Neural progenitor cell (in vitro differentiated cells): ENCODE results near the gene SPEF2. TPM values are rescaled to one million over a fixed set of nuclear protein-coding genes. Genes with fewer than 3 reads are reported as not detected.

Source experiments
- DNase-seq: peaks from one replicate; pipeline ENCODE4 v3.0.0-alpha.2; 2016; ENCODE audit warnings: low spot score
- H2AFZ ChIP-seq: fragments of 200-600 bp; sonication (generic); replicated peaks from 2 replicates; pipeline ENCODE4 v1.6.1; 2016; ENCODE audit warnings: antibody characterized with exemption
- H3F3A ChIP-seq: fragments of 200-600 bp; sonication (generic); 2 replicates; pipeline ENCODE4 v1.6.1; 2016; ENCODE audit warnings: antibody characterized with exemption, low read depth
- H3K27ac ChIP-seq: fragments of 200-600 bp; sonication (generic); 2 replicates; pipeline ENCODE4 v1.5.1; 2016; ENCODE audit warnings: mild to moderate bottlenecking
- H3K27me3 ChIP-seq: fragments of 200-600 bp; sonication (generic); 2 replicates; pipeline ENCODE4 v1.6.1; 2016; ENCODE audit warnings: mild to moderate bottlenecking, moderate library complexity
- H3K36me3 ChIP-seq: fragments of 200-600 bp; sonication (generic); 2 replicates; pipeline ENCODE4 v1.5.1; 2016
- H3K4me1 ChIP-seq: fragments of 200-600 bp; sonication (generic); 2 replicates; pipeline ENCODE4 v1.6.1; 2016; ENCODE audit warnings: mixed run types
- H3K4me2 ChIP-seq: fragments of 200-600 bp; sonication (generic); 2 replicates; pipeline ENCODE4 v1.6.1; 2016
- H3K4me3 ChIP-seq: fragments of 200-600 bp; sonication (generic); 2 replicates; pipeline ENCODE4 v1.5.1; 2016
- H3K79me2 ChIP-seq: fragments of 200-600 bp; sonication (generic); 2 replicates; pipeline ENCODE4 v1.6.1; 2016; ENCODE audit warnings: low read depth
- H3K9ac ChIP-seq: fragments of 200-600 bp; sonication (generic); 2 replicates; pipeline ENCODE4 v1.6.1; 2016
- H3K9me3 ChIP-seq: fragments of 200-600 bp; sonication (generic); 2 replicates; pipeline ENCODE4 v1.5.1; 2016; ENCODE audit warnings: low read depth
- H4K20me1 ChIP-seq: fragments of 200-600 bp; sonication (generic); 2 replicates; pipeline ENCODE4 v1.6.1; 2016; ENCODE audit warnings: low read depth
- H3K27ac Mint-ChIP-seq: 3 replicates; pipeline ENCODE4 v1.8.0; 2021; ENCODE audit warnings: mixed read lengths
- H3K27me3 Mint-ChIP-seq: 2 replicates; pipeline ENCODE4 v1.8.0; 2022; ENCODE audit warnings: low read depth, mild to moderate bottlenecking, inconsistent platforms, moderate library complexity, mixed read lengths; ENCODE audit not compliant: insufficient read depth
- H3K36me3 Mint-ChIP-seq: 3 replicates; pipeline ENCODE4 v1.8.0; 2021; ENCODE audit warnings: mixed read lengths
- H3K4me1 Mint-ChIP-seq: 3 replicates; pipeline ENCODE4 v1.8.0; 2021; ENCODE audit warnings: mixed read lengths
- H3K4me3 Mint-ChIP-seq: 3 replicates; pipeline ENCODE4 v1.8.0; 2021; ENCODE audit warnings: mild to moderate bottlenecking, moderate library complexity, mixed read lengths
- H3K9me3 Mint-ChIP-seq: 3 replicates; pipeline ENCODE4 v1.8.0; 2020; ENCODE audit warnings: mixed read lengths
- CTCF ChIP-seq: fragments of 200-600 bp; sonication (generic); IDR thresholded peaks from 2 replicates; pipeline ENCODE4 v1.5.1; 2017; ENCODE audit warnings: antibody characterized with exemption, mild to moderate bottlenecking
- EZH2 ChIP-seq: fragments of 200-600 bp; sonication (generic); IDR thresholded peaks from 2 replicates; pipeline ENCODE4 v1.6.1; 2017; ENCODE audit warnings: antibody characterized with exemption, mild to moderate bottlenecking, moderate library complexity
- EZH2phosphoT487 ChIP-seq: fragments of 200-600 bp; sonication (generic); IDR thresholded peaks from 2 replicates; pipeline ENCODE4 v1.6.1; 2017; ENCODE audit warnings: antibody characterized with exemption
- total RNA-seq: library from RNA; depleted of rRNA; stranded (reverse); fragments of >200 nt; gene quantifications from 2 replicates; pipeline ENCODE4 v1.2.3, GENCODE V29; 2015; ENCODE audit warnings: low replicate concordance

The SPEF2 gene
- total RNA-seq, 1 donor from 2014 or later: 5.8 TPM

- H2AFZ ChIP-seq: no peak overlapping the region
- no peak overlapping the region for H3K9ac ChIP-seq
- Mint-ChIP-seq H3K4me3 (no peak overlapping the region), H3K27me3 (peaks cover 3% of the 10 kb centered on the region), H3K36me3 (no peaks in the 10 kb centered on the region), H3K27ac (no peak overlapping the region), H3K9me3 (peaks cover 38% of the 10 kb centered on the region), H3K4me1 (no peaks in the 10 kb centered on the region)
- H3K4me3 ChIP-seq: no peak overlapping the region
- H4K20me1 ChIP-seq: no peaks in the 10 kb centered on the region
- peaks cover 13% of the 10 kb centered on the region for H3K9me3 ChIP-seq
- no peak overlapping the region for H3K27ac ChIP-seq
- H3K36me3 ChIP-seq: no peaks in the 10 kb centered on the region
- H3K4me1 ChIP-seq: no peaks in the 10 kb centered on the region
- TF ChIP-seq EZH2 (no peak), EZH2phosphoT487 (no peak), CTCF (no peak)
- no peaks in the 10 kb centered on the region for H3K27me3 ChIP-seq
- H3K79me2 ChIP-seq: no peaks in the 10 kb centered on the region
- no peak for DNase-seq
- H3K4me2 ChIP-seq: no peak overlapping the region
- no peaks in the 10 kb centered on the region for H3F3A ChIP-seq
Measured at GRCh38 chr5:35847491-35847890, 229.8 kb downstream of the SPEF2 start.

DNA sequence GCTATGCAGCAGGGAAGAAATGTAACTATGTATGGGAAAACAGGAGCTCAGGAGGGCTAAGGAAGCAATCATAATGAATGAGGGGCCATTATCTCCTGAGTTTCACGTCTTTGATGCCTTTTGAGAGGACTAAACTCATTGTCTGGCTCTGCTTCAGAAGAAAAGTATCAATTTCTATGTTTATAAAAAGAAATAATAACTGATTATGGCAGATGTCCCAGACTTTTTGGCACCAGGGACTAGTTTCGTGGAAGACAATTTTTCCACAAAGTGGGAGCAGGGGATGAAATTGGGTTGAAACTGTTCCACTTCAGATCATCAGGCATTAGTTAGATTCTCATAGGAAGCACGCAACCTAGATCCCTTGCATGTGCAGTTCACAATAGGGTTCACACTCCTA, 230.3 kb downstream of the SPEF2 start:
- H3K27ac ChIP-seq: no peak overlapping the region
- no peaks in the 10 kb centered on the region for H3K36me3 ChIP-seq
- Mint-ChIP-seq H3K9me3 (peaks cover 36% of the 10 kb centered on the region), H3K4me3 (no peak overlapping the region), H3K27ac (no peak overlapping the region), H3K27me3 (peaks cover 3% of the 10 kb centered on the region), H3K36me3 (no peaks in the 10 kb centered on the region), H3K4me1 (no peaks in the 10 kb centered on the region)
- H3K9ac ChIP-seq: no peak overlapping the region
- DNase-seq: no peak
- no peaks in the 10 kb centered on the region for H4K20me1 ChIP-seq
- no peak overlapping the region for H2AFZ ChIP-seq
- no peaks in the 10 kb centered on the region for H3K79me2 ChIP-seq
- peaks cover 13% of the 10 kb centered on the region for H3K9me3 ChIP-seq
- TF ChIP-seq EZH2 (no peak), CTCF (no peak), EZH2phosphoT487 (no peak)
- no peaks in the 10 kb centered on the region for H3K27me3 ChIP-seq
- H3K4me1 ChIP-seq: no peaks in the 10 kb centered on the region
- H3K4me3 ChIP-seq: no peak overlapping the region
- no peak overlapping the region for H3K4me2 ChIP-seq
- H3F3A ChIP-seq: no peaks in the 10 kb centered on the region

DNA sequence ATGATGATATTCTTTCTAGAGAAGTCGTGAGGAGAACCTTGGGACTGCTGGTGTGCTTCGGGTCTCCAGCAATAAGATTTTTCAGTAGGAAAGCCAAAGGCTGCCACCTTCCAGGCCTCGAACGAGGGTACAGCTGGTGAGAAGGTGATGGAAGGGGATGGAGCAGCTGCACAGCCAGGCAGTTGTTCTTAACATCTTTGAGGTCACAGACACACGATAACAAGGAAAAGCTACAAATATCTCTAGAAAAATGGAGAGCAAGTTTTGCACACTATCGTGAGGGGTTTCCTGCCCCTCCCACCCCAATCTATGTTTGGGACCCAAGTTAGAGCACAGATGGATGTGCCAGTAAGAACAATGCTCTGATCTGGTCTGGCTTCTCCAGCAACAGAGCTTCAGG, 232.2 kb downstream of the SPEF2 start:
- DNase-seq: no peak
- H2AFZ ChIP-seq: no peak overlapping the region
- H3K27ac ChIP-seq: no peak overlapping the region
- Mint-ChIP-seq H3K36me3 (no peaks in the 10 kb centered on the region), H3K4me3 (no peak overlapping the region), H3K4me1 (no peaks in the 10 kb centered on the region), H3K9me3 (peaks cover 26% of the 10 kb centered on the region), H3K27me3 (peaks cover 3% of the 10 kb centered on the region), H3K27ac (no peak overlapping the region)
- H4K20me1 ChIP-seq: no peaks in the 10 kb centered on the region
- no peak overlapping the region for H3K4me2 ChIP-seq
- H3K9me3 ChIP-seq: no peaks in the 10 kb centered on the region
- TF ChIP-seq EZH2phosphoT487 (no peak), EZH2 (no peak), CTCF (no peak)
- H3F3A ChIP-seq: no peaks in the 10 kb centered on the region
- no peaks in the 10 kb centered on the region for H3K36me3 ChIP-seq
- H3K27me3 ChIP-seq: no peaks in the 10 kb centered on the region
- no peak overlapping the region for H3K9ac ChIP-seq
- no peaks in the 10 kb centered on the region for H3K79me2 ChIP-seq
- H3K4me3 ChIP-seq: no peak overlapping the region
- H3K4me1 ChIP-seq: no peaks in the 10 kb centered on the region
